H1 (cell line): ENCODE results near the gene FBN2. TPM values are rescaled to one million over a fixed set of nuclear protein-coding genes. Genes with fewer than 3 reads are reported as not detected.
A peak's percentile ranks its signal among the peaks of the same experiment; 100 is the strongest.
"Not testable (repeated sequence)": the region's sequence is repeated elsewhere in the genome, so short reads cannot be mapped to it uniquely, and the experiment has no call there.

Experiments used
- CTCF ChIA-PET: fragments of 300-600 bp; sonication (Branson Sonifier 250); formaldehyde crosslinking; loops from one replicate; lab custom pipeline; 2021; ENCODE audit not compliant: partially characterized antibody; lab: Charles Lee
- POLR2A ChIA-PET: fragments of 300-600 bp; sonication (Branson Sonifier 250); formaldehyde crosslinking; loops from one replicate; lab custom pipeline; 2021; ENCODE audit warnings: inconsistent platforms; ENCODE audit not compliant: partially characterized antibody; lab: Charles Lee
- DNase-seq, 2 experiments: peaks; one replicate each; pipeline versions ENCODE4 v3.0.0 to v3.0.0-alpha.2; 2010 to 2022; ENCODE audit warnings: low spot score in 2 of 2, low read depth in 1 of 2, mixed read lengths in 1 of 2
- FAIRE-seq: peaks from 2 replicates; lab custom pipeline; 2011; peaks lifted over from hg19 to GRCh38; lab: Jason Lieb, UNC
- H2AFZ ChIP-seq: 2 replicates; pipeline ENCODE4 v1.8.1; 2012; ENCODE audit warnings: low read length, inconsistent platforms
- H2AK5ac ChIP-seq: 2 replicates; pipeline ENCODE4 v1.6.1; 2013; ENCODE audit warnings: low read depth, low read length
- H2BK120ac ChIP-seq: replicated peaks from 2 replicates; pipeline ENCODE3; 2013; ENCODE audit warnings: low read depth, low read length, inconsistent platforms
- H2BK12ac ChIP-seq: 2 replicates; pipeline ENCODE4 v1.6.1; 2013; ENCODE audit warnings: low read depth, low read length
- H2BK15ac ChIP-seq: 2 replicates; pipeline ENCODE4 v1.6.1; 2013; ENCODE audit warnings: low read length
- H2BK20ac ChIP-seq: 2 replicates; pipeline ENCODE4 v1.6.1; 2013; ENCODE audit warnings: low read length
- H2BK5ac ChIP-seq: 2 replicates; pipeline ENCODE4 v1.6.1; 2013; ENCODE audit warnings: low read depth, low read length
- H3K14ac ChIP-seq: 2 replicates; pipeline ENCODE4 v1.6.1; 2013; ENCODE audit warnings: inconsistent platforms; ENCODE audit not compliant: insufficient read length
- H3K18ac ChIP-seq: 2 replicates; pipeline ENCODE4 v1.6.1; 2013; ENCODE audit warnings: low read length; ENCODE audit errors: extremely low read depth
- H3K23ac ChIP-seq: 2 replicates; pipeline ENCODE4 v1.6.1; 2013; ENCODE audit warnings: inconsistent platforms; ENCODE audit not compliant: insufficient read length
- H3K23me2 ChIP-seq: 2 replicates; pipeline ENCODE4 v1.6.1; 2013; ENCODE audit warnings: low read depth, low read length
- H3K27ac ChIP-seq: 2 replicates; pipeline ENCODE4 v1.6.1; 2011; ENCODE audit warnings: low read depth, low read length, inconsistent platforms
- H3K27me3 ChIP-seq, 4 experiments: replicated peaks in 1 of 4; 1 replicate in 1 of 4; 2 replicates in 3 of 4; pipeline versions ENCODE4 v1.6.1 to v1.8.1; 2011 to 2013; ENCODE audit warnings: low read length in 3 of 4, mild to moderate bottlenecking in 3 of 4, inconsistent platforms in 2 of 4, mixed read lengths in 2 of 4, moderate library complexity in 1 of 4; ENCODE audit not compliant: control insufficient read depth in 3 of 4, insufficient read depth in 3 of 4; ENCODE audit errors: extremely low read depth in 1 of 4
- H3K36me3 ChIP-seq, 4 experiments: 2 replicates each; pipeline versions ENCODE4 v1.6.1 to v1.8.1; 2011 to 2013; ENCODE audit warnings: mild to moderate bottlenecking in 4 of 4, low read length in 3 of 4, moderate library complexity in 2 of 4, control low read depth in 1 of 4, inconsistent platforms in 1 of 4; ENCODE audit not compliant: insufficient read depth in 4 of 4, control insufficient read depth in 2 of 4
- H3K4ac ChIP-seq: replicated peaks from 2 replicates; pipeline ENCODE3; 2013; ENCODE audit warnings: low read length, low read depth, mixed read lengths, inconsistent platforms; ENCODE audit not compliant: insufficient read length
- H3K4me1 ChIP-seq, 4 experiments: replicated peaks in 1 of 4; 1 replicate in 1 of 4; 2 replicates in 3 of 4; pipeline versions ENCODE4 v1.6.1 to v1.8.1; 2011 to 2013; ENCODE audit warnings: low read length in 3 of 4, inconsistent platforms in 2 of 4, mixed read lengths in 1 of 4; ENCODE audit not compliant: insufficient read depth in 4 of 4, control insufficient read depth in 3 of 4
- H3K4me2 ChIP-seq, 2 experiments: 2 replicates each; pipeline versions ENCODE4 v1.6.1 to v1.8.1; 2011 to 2013; ENCODE audit warnings: low read depth in 2 of 2, low read length in 2 of 2, control low read depth in 1 of 2, inconsistent platforms in 1 of 2, mild to moderate bottlenecking in 1 of 2; ENCODE audit not compliant: insufficient read depth in 1 of 2
- H3K4me3 ChIP-seq, 4 experiments: fragments of 200-600, 300-600 bp in 1 of 4; sonication (generic), shearing (Covaris generic), sonication (Bioruptor Twin) in 1 of 4; 2 replicates each; pipeline versions ENCODE4 v1.5.1 to v1.8.1; 2011 to 2016; ENCODE audit warnings: low read length in 4 of 4, low read depth in 3 of 4, control low read depth in 2 of 4, inconsistent platforms in 2 of 4, mild to moderate bottlenecking in 2 of 4, mixed read lengths in 1 of 4, moderate library complexity in 1 of 4; ENCODE audit not compliant: insufficient read depth in 2 of 4; ENCODE audit errors: extremely low read depth in 1 of 4
- H3K56ac ChIP-seq: replicated peaks from 2 replicates; pipeline ENCODE3; 2013; ENCODE audit warnings: low read depth, mild to moderate bottlenecking, mixed read lengths, low read length, inconsistent platforms; ENCODE audit not compliant: insufficient read length
- H3K79me1 ChIP-seq: 2 replicates; pipeline ENCODE4 v1.6.1; 2013; ENCODE audit warnings: low read depth, low read length, control low read depth
- H3K79me2 ChIP-seq, 2 experiments: 2 replicates each; pipeline versions ENCODE4 v1.6.1 to v1.8.1; 2012 to 2013; ENCODE audit warnings: low read length in 2 of 2, mild to moderate bottlenecking in 2 of 2, inconsistent platforms in 1 of 2; ENCODE audit not compliant: insufficient read depth in 2 of 2, control insufficient read depth in 1 of 2
- H3K9ac ChIP-seq, 4 experiments: replicated peaks in 1 of 4; 1 replicate in 1 of 4; 2 replicates in 3 of 4; pipeline versions ENCODE4 v1.6.1 to v1.8.1; 2011 to 2013; ENCODE audit warnings: low read depth in 3 of 4, low read length in 3 of 4, control low read depth in 2 of 4, mild to moderate bottlenecking in 2 of 4, moderate library complexity in 2 of 4, inconsistent platforms in 1 of 4; ENCODE audit errors: extremely low read depth in 1 of 4
- H3K9me3 ChIP-seq, 2 experiments: 2 replicates each; pipeline versions ENCODE4 v1.6.1 to v1.8.1; 2012 to 2013; ENCODE audit warnings: mild to moderate bottlenecking in 2 of 2, moderate library complexity in 2 of 2, control low read depth in 1 of 2, inconsistent platforms in 1 of 2, low read depth in 1 of 2, low read length in 1 of 2, mixed read lengths in 1 of 2; ENCODE audit not compliant: insufficient read depth in 2 of 2
- H4K20me1 ChIP-seq, 2 experiments: replicated peaks in 1 of 2; 2 replicates each; pipeline versions ENCODE3 to v1.8.1; 2011 to 2013; ENCODE audit warnings: inconsistent platforms in 2 of 2, low read length in 2 of 2, mild to moderate bottlenecking in 1 of 2; ENCODE audit not compliant: insufficient read depth in 2 of 2, control insufficient read depth in 1 of 2
- H4K5ac ChIP-seq: 2 replicates; pipeline ENCODE4 v1.6.1; 2013; ENCODE audit warnings: low read length, low read depth, mixed read lengths, inconsistent platforms; ENCODE audit not compliant: insufficient read length
- H4K8ac ChIP-seq: 2 replicates; pipeline ENCODE4 v1.8.0; 2013; ENCODE audit warnings: mild to moderate bottlenecking, moderate library complexity, low read length, inconsistent platforms; ENCODE audit not compliant: insufficient read depth; ENCODE audit errors: extremely low read depth
- H4K91ac ChIP-seq: replicated peaks from 2 replicates; pipeline ENCODE3; 2013; ENCODE audit warnings: low read length, mixed read lengths, inconsistent platforms; ENCODE audit not compliant: insufficient read length
- EP300 ChIP-seq, 2 experiments: IDR thresholded peaks; 1 replicate in 1 of 2; 2 replicates in 1 of 2; pipeline ENCODE4 v1.6.1; 2011 to 2012; ENCODE audit warnings: low read depth in 2 of 2, low read length in 2 of 2, mild to moderate bottlenecking in 2 of 2, borderline replicate concordance in 1 of 2, inconsistent platforms in 1 of 2, moderate library complexity in 1 of 2
- WGBS, 2 experiments: shearing (Covaris generic) in 1 of 2; methylation state at CpG; one replicate each; pipeline versions ENCODE4 v1.1.6 to v1.1.7; 2013 to 2015; ENCODE audit warnings: low lambda C conversion rate in 2 of 2, mixed read lengths in 2 of 2, inconsistent platforms in 1 of 2, low coverage in 1 of 2, missing lambda C conversion rate in 1 of 2; ENCODE audit not compliant: insufficient replicate concordance in 2 of 2, insufficient coverage in 1 of 2, insufficient read length in 1 of 2; ENCODE audit errors: extremely low coverage in 1 of 2, missing lambda C conversion rate in 1 of 2; 5-methylcytosine and 5-hydroxymethylcytosine counted together
- polyA plus RNA-seq, 7 experiments: library from polyadenylated mRNA; depleted of rRNA in 3 of 7; stranded (reverse) in 5 of 7; unstranded in 2 of 7; fragments of >200 nt in 5 of 7; fragments of 200-250 nt in 2 of 7; gene quantifications; 1 replicate in 5 of 7; 2 replicates in 1 of 7; 4 replicates in 1 of 7; pipeline versions ENCODE4 v1.2.1 to v1.2.3, GENCODE V29; 2011 to 2013; ENCODE audit warnings: missing spikeins in 2 of 7, mixed read lengths in 2 of 7
- total RNA-seq: library from RNA; stranded (reverse); fragmentation: NEBNext Ultra II Directional; extraction: Animal tissue kit (Norgen Biotek cat#: 25700); gene quantifications from 2 replicates; pipeline ENCODE4 v1.2.1, GENCODE V29; 2021

Gene FBN2
- total and polyA plus RNA-seq, 2 of the 8 experiments (the other 6 are each of a cell fraction or from before 2014, with no cell fraction given), result 14.1 to 16.3 TPM

GRCh38 chr5:128447224-128447623, 90.8 kb downstream of the FBN2 start:
- H3K27ac ChIP-seq, H2BK15ac ChIP-seq, CTCF ChIA-PET, H4K91ac ChIP-seq, H3K23me2 ChIP-seq, H3K56ac ChIP-seq, H3K4me3 ChIP-seq, H2AK5ac ChIP-seq, POLR2A ChIA-PET, H2AFZ ChIP-seq, H3K79me1 ChIP-seq, H3K4me1 ChIP-seq, DNase-seq, H2BK120ac ChIP-seq, H3K36me3 ChIP-seq, H2BK5ac ChIP-seq, FAIRE-seq, H3K14ac ChIP-seq, H4K8ac ChIP-seq, H3K4me2 ChIP-seq, H3K9ac ChIP-seq, H3K9me3 ChIP-seq, H4K5ac ChIP-seq, H2BK20ac ChIP-seq, H3K18ac ChIP-seq, H3K79me2 ChIP-seq, H3K4ac ChIP-seq, H3K23ac ChIP-seq, H3K27me3 ChIP-seq, H2BK12ac ChIP-seq, H4K20me1 ChIP-seq: not testable (repeated sequence)
- peak in 1 of 2 experiments; percentile 83; a peak in 1 of 3 replicates for TF ChIP-seq EP300 (IDR thresholded peaks at IDR 0.05; ENCODE audit: borderline replicate concordance in 1 of 2, low read depth in 2 of 2, low read length in 2 of 2)
- 91% methylated on average over 10 of the region's 10 CpGs; no CpG with 5 or more reads in 1 of the 2 experiments for WGBS, 2 experiments
